ENCODE data around the gene NOD1. TPM values are rescaled to one million over a fixed set of nuclear protein-coding genes. Genes with fewer than 3 reads are reported as not detected.

The NOD1 gene
- total and polyA plus RNA-seq, 2 of the 8 experiments (the other 6 are each of a cell fraction or from before 2014, with no cell fraction given), result 3.8 to 6.5 TPM

DNA sequence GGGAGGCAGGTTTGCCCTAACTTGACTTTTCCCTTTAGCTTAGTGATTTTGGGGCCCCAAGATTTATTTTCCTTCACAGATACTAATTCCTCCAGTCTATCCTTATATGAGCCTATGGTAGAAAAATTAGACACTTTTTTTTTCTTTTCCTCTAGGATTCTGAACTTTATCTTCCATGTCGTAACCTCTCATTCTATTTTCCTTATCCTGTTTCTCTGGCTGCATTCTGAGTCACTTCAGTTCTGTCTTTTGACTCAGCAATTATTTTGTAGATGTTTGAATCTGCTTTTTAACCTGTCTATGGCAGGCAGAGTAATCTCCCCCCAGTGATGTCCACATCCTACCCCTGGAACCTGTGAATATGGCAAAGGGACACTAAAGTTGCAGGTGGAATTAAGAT lies 7.1 kb upstream of the NOD1 start:
- Histone ChIP-seq H2BK120ac (replicated peaks; ENCODE audit: low read depth, low read length) (no peak overlapping the region), H3K14ac (ENCODE audit: insufficient read length) (no peak overlapping the region), H3K36me3 (ENCODE audit: control insufficient read depth in 2 of 4, insufficient read depth in 4 of 4, low read length in 3 of 4) (no peaks in the 10 kb centered on the region), H2BK20ac (ENCODE audit: low read length) (no peak overlapping the region), H3K4me2 (ENCODE audit: insufficient read depth in 1 of 2, low read depth in 2 of 2, low read length in 2 of 2) (no peak overlapping the region), H2BK15ac (ENCODE audit: low read length) (no peak overlapping the region), H3K4ac (replicated peaks; ENCODE audit: insufficient read length, low read depth, low read length) (no peak overlapping the region), H4K8ac (ENCODE audit: extremely low read depth, insufficient read depth, low read length) (no peak overlapping the region), H4K20me1 (replicated peaks in 1 of 2; ENCODE audit: control insufficient read depth in 1 of 2, insufficient read depth in 2 of 2, low read length in 2 of 2) (no peaks in the 10 kb centered on the region), H3K79me2 (ENCODE audit: control insufficient read depth in 1 of 2, insufficient read depth in 2 of 2, low read length in 2 of 2) (no peaks in the 10 kb centered on the region), H4K91ac (replicated peaks; ENCODE audit: insufficient read length, low read length) (no peak overlapping the region), H3K27me3 (replicated peaks in 1 of 4; ENCODE audit: control insufficient read depth in 3 of 4, extremely low read depth in 1 of 4, insufficient read depth in 3 of 4, low read length in 3 of 4) (no peaks in the 10 kb centered on the region), H3K23ac (ENCODE audit: insufficient read length) (no peak overlapping the region), H2BK12ac (ENCODE audit: low read depth, low read length) (no peak overlapping the region), H3K18ac (ENCODE audit: extremely low read depth, low read length) (no peak overlapping the region), H3K56ac (replicated peaks; ENCODE audit: insufficient read length, low read depth, low read length) (no peak overlapping the region), H3K23me2 (ENCODE audit: low read depth, low read length) (no peaks in the 10 kb centered on the region), H2AFZ (ENCODE audit: low read length) (no peak overlapping the region), H3K9ac (replicated peaks in 1 of 4; ENCODE audit: extremely low read depth in 1 of 4, low read depth in 3 of 4, low read length in 3 of 4) (no peak overlapping the region), H3K9me3 (ENCODE audit: insufficient read depth in 2 of 2, low read depth in 1 of 2, low read length in 1 of 2) (peaks cover 0 to 3% of the 10 kb centered on the region in 2 experiments; a peak in 1 of 4 replicates), H2AK5ac (ENCODE audit: low read depth, low read length) (no peak overlapping the region), H2BK5ac (ENCODE audit: low read depth, low read length) (no peak overlapping the region), H4K5ac (ENCODE audit: insufficient read length, low read depth, low read length) (no peak overlapping the region), H3K4me1 (replicated peaks in 1 of 4; ENCODE audit: control insufficient read depth in 3 of 4, insufficient read depth in 4 of 4, low read length in 3 of 4) (no peaks in the 10 kb centered on the region), H3K4me3 (ENCODE audit: extremely low read depth in 1 of 4, insufficient read depth in 2 of 4, low read depth in 3 of 4, low read length in 4 of 4) (no peak overlapping the region), H3K79me1 (ENCODE audit: low read depth, low read length) (no peaks in the 10 kb centered on the region), H3K27ac (ENCODE audit: low read depth, low read length) (no peak overlapping the region)
- WGBS, 2 experiments (ENCODE audit: extremely low coverage in 1 of 2, insufficient coverage in 1 of 2, insufficient read length in 1 of 2, insufficient replicate concordance in 2 of 2, low coverage in 1 of 2, low lambda C conversion rate in 2 of 2, missing lambda C conversion rate in 1 of 2), result 100% methylated on average over 1 of the region's 1 CpG; no CpG with 5 or more reads in 1 of the 2 experiments
- ChIA-PET CTCF (ENCODE audit: partially characterized antibody) (interaction anchor here (1.5 kb wide), 1 partner anchor 17 kb away, joined by 3 read pairs; no protein-coding TSS in a partner anchor), POLR2A (ENCODE audit: partially characterized antibody) (no interaction called here)
- DNase-seq (ENCODE audit: low read depth in 1 of 2, low spot score in 2 of 2) (no peak), FAIRE-seq (no peak)
- TF ChIP-seq SP4 (IDR thresholded peaks at IDR 0.05; ENCODE audit: low read length), result no peak
- TF ChIP-seq JUN (IDR thresholded peaks at IDR 0.05; ENCODE audit: low read depth, low read length), result no peak
- TF ChIP-seq EGR1 (IDR thresholded peaks at IDR 0.05; ENCODE audit: borderline replicate concordance, low read depth, low read length), result no peak
- no peak for TF ChIP-seq CEBPB (IDR thresholded peaks at IDR 0.05; ENCODE audit: low read depth, low read length)
- TF ChIP-seq RAD21 (IDR thresholded peaks at IDR 0.05 in 1 of 2, conservative IDR thresholded peaks at IDR 0.05 in 1 of 2; ENCODE audit: low read depth in 2 of 2, low read length in 2 of 2), result no peak
- TF ChIP-seq, protein P1, sequence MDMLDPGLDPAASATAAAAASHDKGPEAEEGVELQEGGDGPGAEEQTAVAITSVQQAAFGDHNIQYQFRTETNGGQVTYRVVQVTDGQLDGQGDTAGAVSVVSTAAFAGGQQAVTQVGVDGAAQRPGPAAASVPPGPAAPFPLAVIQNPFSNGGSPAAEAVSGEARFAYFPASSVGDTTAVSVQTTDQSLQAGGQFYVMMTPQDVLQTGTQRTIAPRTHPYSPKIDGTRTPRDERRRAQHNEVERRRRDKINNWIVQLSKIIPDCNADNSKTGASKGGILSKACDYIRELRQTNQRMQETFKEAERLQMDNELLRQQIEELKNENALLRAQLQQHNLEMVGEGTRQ (IDR thresholded peaks at IDR 0.05; ENCODE audit: low read length), result no peak
- no peak for TF ChIP-seq RFX5 (IDR thresholded peaks at IDR 0.05; ENCODE audit: borderline replicate concordance, low read depth, low read length)
- TF ChIP-seq SUZ12 (IDR thresholded peaks at IDR 0.05; ENCODE audit: low read length), result no peak
- no peak for TF ChIP-seq TAF1 (IDR thresholded peaks at IDR 0.05; ENCODE audit: low read depth, low read length)
- TF ChIP-seq ZNF274 (IDR thresholded peaks at IDR 0.05; ENCODE audit: borderline replicate concordance, extremely low read depth, low read length), result no peak
- TF ChIP-seq HDAC6 (IDR thresholded peaks at IDR 0.05; ENCODE audit: low read depth, low read length), result no peak
- no peak for TF ChIP-seq GTF2F1 (IDR thresholded peaks at IDR 0.05; ENCODE audit: borderline replicate concordance, low read depth, low read length)
- TF ChIP-seq EP300 (IDR thresholded peaks at IDR 0.05; ENCODE audit: borderline replicate concordance in 1 of 2, low read depth in 2 of 2, low read length in 2 of 2), result no peak
- TF ChIP-seq SP2 (IDR thresholded peaks at IDR 0.05; ENCODE audit: low read length), result no peak

All from H1 (cell line).